HG02973 (cell line): Measurements from ENCODE around the gene ARFIP1.

Experiments used
- ATAC-seq: cut with Tn5 transposase; IDR thresholded peaks from one replicate; pipeline ENCODE4 v1.9.1; 2021; ENCODE audit warnings: moderate library complexity; ENCODE audit not compliant: unreplicated experiment

ARFIP1 gene

DNA sequence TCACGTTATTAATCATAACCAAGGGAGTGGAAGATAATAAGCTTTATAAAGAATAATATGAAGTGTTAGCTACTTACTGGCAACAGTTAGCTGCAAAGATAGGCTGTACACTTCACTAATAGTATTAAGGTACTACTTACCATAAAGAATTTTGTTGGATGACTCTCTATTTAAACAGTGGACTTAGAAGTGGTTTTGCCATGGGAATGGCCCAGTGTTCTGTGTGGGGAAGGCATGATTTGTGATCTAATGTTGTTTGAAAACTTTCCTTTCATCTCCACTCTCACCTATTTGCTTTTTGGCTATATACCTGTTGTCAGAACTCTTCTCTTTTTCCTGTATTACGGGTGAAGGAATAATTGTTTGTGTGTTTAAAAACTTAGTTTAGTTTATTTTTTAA is 179.3 kb downstream of the ARFIP1 start:
- ATAC-seq = no peak

GRCh38 chr4:152960082-152960481 is 180.3 kb downstream of the ARFIP1 start:
- ATAC-seq = no peak

GRCh38 chr4:152961014-152961772 is 181.4 kb downstream of the ARFIP1 start:
- no peak for ATAC-seq

DNA sequence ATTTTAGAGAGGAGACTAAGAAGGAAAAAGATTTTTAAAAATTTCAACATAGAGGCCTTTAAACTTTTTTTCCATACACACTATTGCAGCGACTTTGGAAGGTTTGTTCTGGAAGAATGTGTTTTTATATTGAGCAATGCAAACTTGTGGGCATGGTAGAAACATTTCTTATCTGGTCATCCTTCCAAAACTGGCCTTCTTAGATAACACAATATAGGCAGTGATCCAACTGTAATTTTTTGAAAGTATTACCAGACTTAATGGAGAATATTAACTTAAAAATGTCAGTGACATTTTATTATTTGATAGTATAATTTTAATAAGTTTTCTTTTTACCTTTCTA is 182.0 kb downstream of the ARFIP1 start:
- no peak for ATAC-seq
